HG02623 (cell line): ENCODE data around the gene PEMT.

Source experiments
- ATAC-seq: cut with Tn5 transposase; IDR thresholded peaks from one replicate; pipeline ENCODE4 v1.9.1; 2021; ENCODE audit warnings: moderate library complexity; ENCODE audit not compliant: unreplicated experiment

PEMT gene

GRCh38 chr17:17555906-17556305 lies 35.6 kb downstream of the PEMT start:
- ATAC-seq = no peak

GRCh38 chr17:17555151-17555550 lies 36.4 kb downstream of the PEMT start:
- no peak for ATAC-seq

- ATAC-seq = no peak
Observed at GRCh38 chr17:17554266-17554665, 37.2 kb downstream of the PEMT start.

- ATAC-seq = no peak
Observed at GRCh38 chr17:17553217-17554195, 38.0 kb downstream of the PEMT start.

GRCh38 chr17:17552351-17553216 lies 38.9 kb downstream of the PEMT start:
- no peak for ATAC-seq

GRCh38 chr17:17551361-17551760 lies 40.1 kb downstream of the PEMT start:
- ATAC-seq = no peak

GRCh38 chr17:17549732-17550366 lies 41.7 kb downstream of the PEMT start:
- no peak for ATAC-seq

- no peak for ATAC-seq
Observed at GRCh38 chr17:17548044-17548443, 43.5 kb downstream of the PEMT start.

GRCh38 chr17:17547210-17547764 lies 44.2 kb downstream of the PEMT start:
- ATAC-seq = no peak

GRCh38 chr17:17546399-17547185 lies 44.9 kb downstream of the PEMT start:
- ATAC-seq = no peak

GRCh38 chr17:17545984-17546383 lies 45.5 kb downstream of the PEMT start:
- ATAC-seq = no peak

GRCh38 chr17:17545031-17545820 lies 46.3 kb downstream of the PEMT start:
- ATAC-seq = no peak

GRCh38 chr17:17542906-17543635 lies 48.4 kb downstream of the PEMT start:
- no peak for ATAC-seq

GRCh38 chr17:17541640-17542001 lies 49.9 kb downstream of the PEMT start:
- ATAC-seq = no peak

GRCh38 chr17:17540935-17541639 lies 50.4 kb downstream of the PEMT start:
- ATAC-seq = no peak

- ATAC-seq = no peak
Observed at GRCh38 chr17:17540278-17540906, 51.1 kb downstream of the PEMT start.

- ATAC-seq = no peak
Observed at GRCh38 chr17:17539591-17539990, 51.9 kb downstream of the PEMT start.
